ENCODE results near the gene SMARCAL1.

SMARCAL1 gene

DNA sequence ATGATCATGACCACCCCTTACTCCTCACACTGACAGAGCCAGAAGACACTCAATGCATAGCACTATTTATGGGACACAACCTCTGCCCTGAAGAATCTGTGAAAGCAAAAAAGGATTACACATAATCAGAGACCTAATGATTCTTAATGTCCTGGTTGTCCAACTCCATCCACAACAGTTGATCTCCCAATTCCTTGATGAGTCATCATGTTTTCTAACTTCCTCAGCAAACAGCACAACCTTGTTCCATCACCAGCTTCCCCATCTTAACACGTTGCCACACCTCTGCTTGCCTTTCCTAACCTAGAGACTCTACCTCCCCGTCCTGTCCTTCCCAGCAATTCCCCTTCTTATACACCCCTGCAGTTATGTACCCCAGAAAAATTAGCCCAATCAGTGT, 26.8 kb upstream of the SMARCAL1 start:
- H3K4me3 ChIP-seq (ENCODE audit: low read depth, low read length) = no peak overlapping the region
- no peak for DNase-seq (ENCODE audit: low read depth)

GRCh38 chr2:216387262-216387661, 25.0 kb upstream of the SMARCAL1 start:
- no peak overlapping the region for H3K4me3 ChIP-seq (ENCODE audit: low read depth, low read length)
- DNase-seq (ENCODE audit: low read depth) = no peak
- no peak for TF ChIP-seq CTCF (IDR thresholded peaks at IDR 0.05; ENCODE audit: control insufficient read depth, extremely low read depth, insufficient read depth)

More for the DNA sequence above, 26.8 kb upstream of the SMARCAL1 start:
- no peak for TF ChIP-seq CTCF (IDR thresholded peaks at IDR 0.05; ENCODE audit: control insufficient read depth, extremely low read depth, insufficient read depth)

- no peak for TF ChIP-seq CTCF (IDR thresholded peaks at IDR 0.05; ENCODE audit: control insufficient read depth, extremely low read depth, insufficient read depth)
- no peak for DNase-seq (ENCODE audit: low read depth)
- no peak overlapping the region for H3K4me3 ChIP-seq (ENCODE audit: low read depth, low read length)
These were observed 24.0 kb upstream of the SMARCAL1 start for GRCh38 chr2:216388046-216388884.

DNA sequence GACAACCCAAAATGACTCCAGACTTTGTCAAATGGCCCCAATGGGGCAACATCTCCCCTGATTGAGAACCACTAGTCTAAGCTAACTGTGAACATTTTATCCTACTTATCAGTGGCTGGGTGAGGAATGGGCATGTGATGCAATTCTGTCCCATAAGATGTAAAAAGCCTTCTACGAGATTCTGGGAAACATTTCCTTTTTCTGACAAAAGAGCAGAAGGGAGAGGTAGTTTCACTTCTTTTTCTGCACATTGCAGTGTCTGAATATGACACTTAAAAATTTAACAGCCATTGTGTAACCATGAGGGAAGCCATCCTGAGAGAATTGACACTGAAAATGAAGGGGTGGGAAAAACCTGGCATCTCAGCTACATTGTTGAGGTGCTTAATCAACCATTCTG, 22.7 kb upstream of the SMARCAL1 start:
- TF ChIP-seq CTCF (IDR thresholded peaks at IDR 0.05; ENCODE audit: control insufficient read depth, extremely low read depth, insufficient read depth) = no peak
- no peak overlapping the region for H3K4me3 ChIP-seq (ENCODE audit: low read depth, low read length)
- DNase-seq (ENCODE audit: low read depth) = no peak

DNA sequence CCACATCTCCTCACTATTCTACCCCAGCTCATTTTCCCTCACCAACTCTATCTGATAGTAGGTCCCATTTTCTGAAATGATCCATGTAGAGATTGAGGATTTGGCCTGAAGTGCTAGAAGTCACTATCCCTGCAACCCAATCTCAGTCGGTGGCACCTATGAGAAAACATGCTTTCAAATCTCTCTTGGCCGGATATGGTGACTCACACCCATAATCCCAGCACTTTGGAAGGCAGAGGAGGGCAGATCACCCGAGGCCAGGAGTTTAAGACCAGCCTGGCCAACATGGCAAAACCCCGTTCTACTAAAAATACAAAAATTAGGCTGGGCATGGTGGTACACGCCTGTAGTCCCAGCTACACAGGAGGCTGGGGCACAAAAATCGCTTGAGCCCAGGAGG, 20.9 kb upstream of the SMARCAL1 start:
- DNase-seq (ENCODE audit: low read depth) = no peak
- no peak for TF ChIP-seq CTCF (IDR thresholded peaks at IDR 0.05; ENCODE audit: control insufficient read depth, extremely low read depth, insufficient read depth)

DNA sequence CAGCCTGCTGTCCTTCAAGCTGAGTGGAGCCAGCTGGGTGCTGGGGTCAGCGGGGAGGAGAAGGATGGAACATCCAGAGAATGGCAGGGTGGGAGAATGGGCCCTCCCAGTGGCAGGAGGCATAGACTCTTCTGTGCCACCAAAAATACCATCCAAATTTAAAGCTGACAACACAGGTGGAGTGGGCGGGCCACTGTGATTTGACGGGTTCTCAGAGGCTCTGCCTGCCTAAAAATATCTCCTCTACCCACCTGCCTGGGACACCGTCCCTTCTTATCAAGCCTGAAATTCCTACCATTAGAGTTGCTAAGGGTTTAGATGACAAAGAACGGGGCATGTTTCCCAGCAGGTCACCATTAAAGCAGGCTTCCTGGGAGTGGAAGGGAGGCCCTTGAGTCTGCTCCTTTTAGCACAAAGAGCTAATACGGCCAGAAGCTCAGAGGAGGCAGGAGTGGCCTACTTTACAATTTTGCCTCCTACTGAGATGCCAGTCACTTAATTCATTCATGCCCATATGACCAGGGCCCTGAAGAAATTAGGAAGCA, 20.2 kb upstream of the SMARCAL1 start:
- no peak for TF ChIP-seq CTCF (IDR thresholded peaks at IDR 0.05; ENCODE audit: control insufficient read depth, extremely low read depth, insufficient read depth)
- DNase-seq (ENCODE audit: low read depth) = no peak
- H3K4me3 ChIP-seq (ENCODE audit: low read depth, low read length) = no peak overlapping the region

More for the DNA sequence above, 20.9 kb upstream of the SMARCAL1 start:
- no peak overlapping the region for H3K4me3 ChIP-seq (ENCODE audit: low read depth, low read length)

All from LNCaP clone FGC (cell line).